HG03097 (cell line): ENCODE results near the gene PER3.

ENCODE experiments used
- ATAC-seq: cut with Tn5 transposase; IDR thresholded peaks from one replicate; pipeline ENCODE4 v1.9.1; 2021; ENCODE audit not compliant: unreplicated experiment, low FRiP score

PER3 gene

GRCh38 chr1:7868070-7868780 is 84.1 kb downstream of the PER3 start:
- ATAC-seq: no peak

GRCh38 chr1:7869136-7869920 is 85.2 kb downstream of the PER3 start:
- ATAC-seq: no peak

- ATAC-seq: no peak
These were observed 87.0 kb downstream of the PER3 start for GRCh38 chr1:7871136-7871535.

GRCh38 chr1:7873801-7874795 is 90.0 kb downstream of the PER3 start:
- ATAC-seq: no peak

GRCh38 chr1:7878027-7878426 is 93.9 kb downstream of the PER3 start:
- no peak for ATAC-seq

GRCh38 chr1:7879228-7879627 is 95.1 kb downstream of the PER3 start:
- no peak for ATAC-seq

GRCh38 chr1:7884757-7885156 is 100.7 kb downstream of the PER3 start:
- no peak for ATAC-seq

GRCh38 chr1:7885513-7886404 is 101.7 kb downstream of the PER3 start:
- ATAC-seq: no peak

- no peak for ATAC-seq
These were observed 102.3 kb downstream of the PER3 start for GRCh38 chr1:7886405-7886745.

GRCh38 chr1:7888248-7889081 is 104.4 kb downstream of the PER3 start:
- ATAC-seq: no peak

- ATAC-seq: no peak
These were observed 106.8 kb downstream of the PER3 start for GRCh38 chr1:7890853-7891252.

- ATAC-seq: no peak
These were observed 107.7 kb downstream of the PER3 start for GRCh38 chr1:7891804-7892203.

- no peak for ATAC-seq
These were observed 109.6 kb downstream of the PER3 start for GRCh38 chr1:7893529-7894180.
